RKO (cell line): ENCODE results near the gene SP1.
"Not testable (repeated sequence)": the region's sequence is repeated elsewhere in the genome, so short reads cannot be mapped to it uniquely, and the experiment has no call there.

Experiments
- DNase-seq: peaks from one replicate; pipeline ENCODE4 v3.0.0-alpha.2; 2016; ENCODE audit warnings: low spot score

The SP1 gene

GRCh38 chr12:53380104-53380793 lies at the start of gene SP1:
Gene SP1 (plus strand): TSS chr12:53380176. CDS start chr12:53380292, 116 bp downstream.
- peak; percentile 94 for DNase-seq

GRCh38 chr12:53330671-53331070 lies 49.3 kb upstream of the SP1 start:
- no peak for DNase-seq

- DNase-seq: not testable (repeated sequence)
These were observed 47.6 kb upstream of the SP1 start for GRCh38 chr12:53332339-53332738.

- no peak for DNase-seq
These were observed 47.2 kb upstream of the SP1 start for GRCh38 chr12:53332744-53333143.

- DNase-seq: no peak
These were observed 46.7 kb upstream of the SP1 start for GRCh38 chr12:53333289-53333688.

- no peak for DNase-seq
These were observed 46.1 kb upstream of the SP1 start for GRCh38 chr12:53333845-53334244.

GRCh38 chr12:53334822-53335221 lies 45.2 kb upstream of the SP1 start:
- no peak for DNase-seq

- DNase-seq: no peak
These were observed 43.7 kb upstream of the SP1 start, which contains the start of gene SP7 for GRCh38 chr12:53336181-53336681. Gene SP7 (minus strand): TSS chr12:53336354. CDS start chr12:53335646, 708 bp downstream.

GRCh38 chr12:53338017-53338416 lies 42.0 kb upstream of the SP1 start:
- no peak for DNase-seq

GRCh38 chr12:53338916-53339315 lies 41.1 kb upstream of the SP1 start:
- DNase-seq: no peak

GRCh38 chr12:53340398-53340797 lies 39.6 kb upstream of the SP1 start:
- DNase-seq: no peak

- no peak for DNase-seq
These were observed 36.5 kb upstream of the SP1 start for GRCh38 chr12:53343449-53343848.

- DNase-seq: no peak
These were observed 36.0 kb upstream of the SP1 start for GRCh38 chr12:53343969-53344368.

GRCh38 chr12:53344487-53344823 lies 35.5 kb upstream of the SP1 start:
- no peak for DNase-seq

GRCh38 chr12:53344824-53345485 lies 35.0 kb upstream of the SP1 start:
- DNase-seq: peak; percentile 82

GRCh38 chr12:53345486-53346188 lies 34.3 kb upstream of the SP1 start:
- DNase-seq: no peak

GRCh38 chr12:53346491-53346890 lies 33.5 kb upstream of the SP1 start:
- no peak for DNase-seq

GRCh38 chr12:53347905-53348304 lies 32.1 kb upstream of the SP1 start:
- DNase-seq: no peak

GRCh38 chr12:53352331-53353256 lies 27.4 kb upstream of the SP1 start:
- peak; percentile 85 for DNase-seq

GRCh38 chr12:53353257-53353655 lies 26.7 kb upstream of the SP1 start:
- no peak for DNase-seq

GRCh38 chr12:53355121-53355520 lies 24.9 kb upstream of the SP1 start:
- no peak for DNase-seq
